ENCODE measurements around the gene SCAP.

- TF ChIP-seq CTCF (conservative IDR thresholded peaks at IDR 0.05; ENCODE audit: low read depth, low read length) (no peak), ELK1 (IDR thresholded peaks at IDR 0.05; ENCODE audit: borderline replicate concordance, low read depth, low read length) (no peak), CHD1 (IDR thresholded peaks at IDR 0.05; ENCODE audit: low read depth, low read length) (no peak), FOS (IDR thresholded peaks at IDR 0.05; ENCODE audit: low read depth, low read length) (no peak)
Measured at GRCh38 chr3:47385796-47386195, 89.9 kb downstream of the SCAP start.

Data from IMR-90 (cell line).